Spleen (tissue), 11 donors: ENCODE results near the gene INTS12. TPM values are rescaled to one million over a fixed set of nuclear protein-coding genes. Genes with fewer than 3 reads are reported as not detected.
A peak's percentile ranks its signal among the peaks of the same experiment; 100 is the strongest.

Experiments
- DNase-seq: peaks from one replicate; pipeline ENCODE4 v3.0.0-alpha.2; 2020
- H3K27ac ChIP-seq, 8 donors: fragments of 200-600 bp; sonication (generic) in 7 of 8; 1 replicate in 4 of 8; 2 replicates in 4 of 8; pipeline versions ENCODE4 v1.5.0 to v1.8.0; 2016 to 2021; ENCODE audit warnings: inconsistent platforms in 4 of 8, mild to moderate bottlenecking in 4 of 8, moderate library complexity in 1 of 8
- H3K27me3 ChIP-seq, 7 donors: fragments of 200-600 bp; sonication (generic) in 6 of 7; replicated peaks in 1 of 7; 1 replicate in 4 of 7; 2 replicates in 3 of 7; pipeline versions ENCODE4 v1.5.0 to v1.8.0; 2016 to 2021; ENCODE audit warnings: inconsistent platforms in 3 of 7, mild to moderate bottlenecking in 1 of 7
- H3K36me3 ChIP-seq, 6 donors: fragments of 200-600 bp; sonication (generic) in 5 of 6; 1 replicate in 4 of 6; 2 replicates in 2 of 6; pipeline versions ENCODE4 v1.5.0 to v1.8.0; 2016 to 2021; ENCODE audit warnings: inconsistent platforms in 2 of 6
- H3K4me1 ChIP-seq, 6 donors: fragments of 200-600 bp; sonication (generic) in 5 of 6; 1 replicate in 3 of 6; 2 replicates in 3 of 6; pipeline versions ENCODE4 v1.5.0 to v1.8.0; 2016 to 2021; ENCODE audit warnings: inconsistent platforms in 3 of 6
- H3K4me3 ChIP-seq, 8 donors: fragments of 200-600 bp; sonication (generic) in 7 of 8; 1 replicate in 4 of 8; 2 replicates in 4 of 8; pipeline versions ENCODE4 v1.5.0 to v1.8.0; 2016 to 2021; ENCODE audit warnings: inconsistent platforms in 4 of 8, mild to moderate bottlenecking in 4 of 8, moderate library complexity in 2 of 8
- H3K9me3 ChIP-seq, 8 donors: fragments of 200-600 bp; sonication (generic) in 7 of 8; 1 replicate in 4 of 8; 2 replicates in 4 of 8; pipeline versions ENCODE4 v1.5.0 to v1.8.0; 2016 to 2021; ENCODE audit warnings: inconsistent platforms in 4 of 8
- CTCF ChIP-seq, 11 experiments: fragments of 200-600 bp in 7 of 11; fragments of 450-650 bp in 4 of 11; sonication (generic) in 4 of 11; IDR thresholded peaks in 8 of 11; conservative IDR thresholded peaks in 3 of 11; 1 replicate in 7 of 11; 2 replicates in 4 of 11; pipeline versions ENCODE4 v1.4.0 to v1.8.0; 2016 to 2021; ENCODE audit warnings: antibody characterized with exemption in 11 of 11, inconsistent platforms in 4 of 11, mild to moderate bottlenecking in 1 of 11
- POLR2A ChIP-seq, 3 donors: fragments of 450-650 bp; IDR thresholded peaks; one replicate each; pipeline ENCODE4 v1.5.1; 2017; ENCODE audit warnings: antibody characterized with exemption in 3 of 3, mild to moderate bottlenecking in 1 of 3
- POLR2AphosphoS5 ChIP-seq, 3 donors: sonication (generic); formaldehyde crosslinking; IDR thresholded peaks; one replicate each; pipeline ENCODE4 v1.5.1; 2017; ENCODE audit warnings: antibody characterized with exemption in 3 of 3
- WGBS, 5 donors: extraction: QIAGEN DNeasy Blood & Tissue Kit in 3 of 5; methylation state at CpG; one replicate each; pipeline versions ENCODE4 v1.1.5 to v1.1.7; 2013 to 2018; 5-methylcytosine and 5-hydroxymethylcytosine counted together
- intact Hi-C: fragments of 100-400 bp; cut with DNase I; formaldehyde crosslinking; loops from one replicate; pipeline ENCODE4 v1.15.0; 2023; ENCODE audit warnings: low total_unique reads
- polyA plus RNA-seq, 3 donors: library from polyadenylated mRNA; stranded (reverse); fragments of 200-250 nt; gene quantifications; one replicate each; pipeline ENCODE4 v1.2.1, GENCODE V29; 2013
- total RNA-seq, 7 donors: library from RNA; depleted of rRNA in 3 of 7; stranded (reverse); fragments of >200 nt in 3 of 7; fragmentation: NEBNext Ultra II Directional in 4 of 7; extraction: Animal tissue kit (Norgen Biotek cat#: 25700) in 4 of 7; gene quantifications; one replicate each; pipeline versions ENCODE4 v1.1.0 to v1.2.1, GENCODE V29; 2016 to 2021
- donor health status: healthy with polysubstance abuse.
- donor health status: DM: no; HTN: no; CAD: no; lungs with moderate emphysema.
- donor health status: DM: no; HTN: no; CAD: no.
- donor health status: Bipolar disorder and iron deficiency.
- donor health status: healthy.
- donor health status: DM: no; HTN: no; CAD: no.
- donor health status: DM: yes; HTN: yes; CAD: no.

Gene INTS12
- total and polyA plus RNA-seq, 10 donors: 10.1 to 37.3 (median 17.6) TPM

GRCh38 chr4:105674011-105674410 lies 34.5 kb downstream of the INTS12 start:
- peaks cover 0 to 2% (median 0%) of the 10 kb centered on the region in 7 donors for H3K27me3 ChIP-seq
- 78 to 94% (median 90%) methylated on average over 1 of the region's 1 CpG for WGBS, 5 donors
- no peak for DNase-seq
- no peaks in the 10 kb centered on the region for H3K9me3 ChIP-seq
- H3K27ac ChIP-seq: no peak overlapping the region
- H3K4me1 ChIP-seq: no peaks in the 10 kb centered on the region
- no peak overlapping the region for H3K4me3 ChIP-seq
- TF ChIP-seq POLR2AphosphoS5 (IDR thresholded peaks at IDR 0.05): no peak
- no peak for TF ChIP-seq CTCF (IDR thresholded peaks at IDR 0.05 in 8 of 11, conservative IDR thresholded peaks at IDR 0.05 in 3 of 11)
- no peak for TF ChIP-seq POLR2A (IDR thresholded peaks at IDR 0.05)
- intact Hi-C loops: no loop called here
- no peaks in the 10 kb centered on the region for H3K36me3 ChIP-seq

GRCh38 chr4:105671301-105671700 lies 37.2 kb downstream of the INTS12 start:
- 66 to 77% (median 74%) methylated on average over 2 of the region's 2 CpGs for whole genome bisulfite sequencing, 5 donors
- Histone ChIP-seq H3K36me3 (no peaks in the 10 kb centered on the region), H3K4me3 (no peak overlapping the region), H3K4me1 (no peaks in the 10 kb centered on the region), H3K27ac (no peak overlapping the region), H3K27me3 (peaks cover 0 to 13% (median 0%) of the 10 kb centered on the region in 7 donors), H3K9me3 (no peaks in the 10 kb centered on the region)
- TF ChIP-seq POLR2AphosphoS5 (IDR thresholded peaks at IDR 0.05): no peak
- TF ChIP-seq CTCF (IDR thresholded peaks at IDR 0.05 in 8 of 11, conservative IDR thresholded peaks at IDR 0.05 in 3 of 11): no peak
- intact Hi-C loops: no loop called here
- no peak for DNase-seq

DNA sequence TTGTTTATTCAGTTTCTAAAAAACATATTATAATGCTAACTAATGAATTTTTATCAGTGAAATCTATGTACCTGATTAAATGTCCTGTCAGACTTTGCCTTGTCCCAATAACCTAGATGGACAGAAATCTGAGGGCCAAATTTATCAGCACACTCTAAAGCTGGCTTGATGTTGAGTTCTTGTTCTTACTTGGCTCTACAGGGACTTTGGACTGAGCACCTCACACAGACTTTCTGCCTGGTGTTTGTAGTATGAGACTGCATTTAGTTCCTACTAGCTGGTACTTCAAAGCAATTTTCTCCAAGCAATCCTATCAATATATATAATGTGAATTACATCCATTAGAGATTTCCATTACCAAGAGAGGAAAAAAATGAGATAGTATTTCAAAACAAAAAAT lies 37.8 kb downstream of the INTS12 start:
- Histone ChIP-seq H3K9me3 (no peaks in the 10 kb centered on the region), H3K4me3 (no peak overlapping the region), H3K27me3 (peaks cover 0 to 13% (median 0%) of the 10 kb centered on the region in 7 donors), H3K36me3 (no peaks in the 10 kb centered on the region), H3K4me1 (no peaks in the 10 kb centered on the region), H3K27ac (no peak overlapping the region)
- no peak for DNase-seq
- no peak for TF ChIP-seq CTCF (IDR thresholded peaks at IDR 0.05 in 8 of 11, conservative IDR thresholded peaks at IDR 0.05 in 3 of 11)
- no peak for TF ChIP-seq POLR2A (IDR thresholded peaks at IDR 0.05)
- TF ChIP-seq POLR2AphosphoS5 (IDR thresholded peaks at IDR 0.05): no peak
- intact Hi-C loops: no loop called here

- H3K27ac ChIP-seq: no peak overlapping the region
- WGBS, 5 donors: 47 to 69% (median 48%) methylated on average over 5 of the region's 5 CpGs
- no peak for DNase-seq
- H3K27me3 ChIP-seq: peaks cover 0 to 13% (median 0%) of the 10 kb centered on the region in 7 donors
- H3K36me3 ChIP-seq: no peaks in the 10 kb centered on the region
- no peak overlapping the region for H3K4me3 ChIP-seq
- TF ChIP-seq CTCF (IDR thresholded peaks at IDR 0.05 in 8 of 11, conservative IDR thresholded peaks at IDR 0.05 in 3 of 11) (peak in 4 of 11 experiments; percentile 9 to 22 (median 16)), POLR2A (IDR thresholded peaks at IDR 0.05) (no peak)
- intact Hi-C loops: no loop called here
- no peaks in the 10 kb centered on the region for H3K4me1 ChIP-seq
- no peaks in the 10 kb centered on the region for H3K9me3 ChIP-seq
Observed at GRCh38 chr4:105666693-105667092, 41.8 kb downstream of the INTS12 start.
